Epithelial cell of proximal tubule (primary cell): ENCODE results near the gene TNFRSF11A. TPM values are rescaled to one million over a fixed set of nuclear protein-coding genes. Genes with fewer than 3 reads are reported as not detected.

ENCODE experiments used
- DNase-seq: peaks from one replicate; pipeline ENCODE4 v3.0.0-alpha.2; 2011; ENCODE audit warnings: low read depth
- H3K4me3 ChIP-seq: 2 replicates; pipeline ENCODE4 v1.5.1; 2011; ENCODE audit warnings: low read depth, mild to moderate bottlenecking, low read length
- total RNA-seq: library from RNA; depleted of rRNA; stranded (reverse); fragments of >200 nt; gene quantifications from 2 replicates; pipeline ENCODE4 v1.2.3, GENCODE V29; 2015
- TF ChIP-seq, protein P1 (sequence below): conservative IDR thresholded peaks from 2 replicates; pipeline ENCODE4 v1.5.1; 2012; ENCODE audit warnings: low read depth, mild to moderate bottlenecking, low read length

TNFRSF11A gene
- total RNA-seq, 1 donor from 2014 or later, result 4.2 TPM

DNA sequence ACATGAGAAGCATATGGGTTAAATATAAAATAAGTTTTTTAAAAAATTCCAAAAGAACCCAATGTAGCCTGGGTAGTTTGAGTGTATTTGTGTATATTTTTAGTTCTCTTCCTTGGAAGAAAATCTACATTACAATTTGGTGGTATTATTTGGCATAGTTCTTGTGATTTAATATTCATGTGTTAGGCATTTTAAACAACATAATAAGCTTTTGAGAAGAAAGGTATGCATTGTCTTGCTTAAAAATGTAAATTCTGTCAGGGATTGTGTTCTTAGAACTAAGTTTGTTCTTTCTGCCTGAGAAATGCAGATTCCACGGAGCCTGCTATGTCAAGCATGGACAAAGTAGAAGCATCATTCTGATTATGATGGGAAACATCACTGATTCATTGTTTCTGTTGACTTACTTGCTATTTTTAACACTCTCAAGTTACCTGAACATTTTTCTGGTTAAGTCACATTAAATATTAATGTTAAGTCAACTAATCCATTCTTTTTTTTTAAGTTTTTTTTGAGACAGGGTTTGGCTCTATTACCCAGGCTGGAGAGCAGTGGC lies 49.4 kb downstream of the TNFRSF11A start:
- TF ChIP-seq, protein P1, sequence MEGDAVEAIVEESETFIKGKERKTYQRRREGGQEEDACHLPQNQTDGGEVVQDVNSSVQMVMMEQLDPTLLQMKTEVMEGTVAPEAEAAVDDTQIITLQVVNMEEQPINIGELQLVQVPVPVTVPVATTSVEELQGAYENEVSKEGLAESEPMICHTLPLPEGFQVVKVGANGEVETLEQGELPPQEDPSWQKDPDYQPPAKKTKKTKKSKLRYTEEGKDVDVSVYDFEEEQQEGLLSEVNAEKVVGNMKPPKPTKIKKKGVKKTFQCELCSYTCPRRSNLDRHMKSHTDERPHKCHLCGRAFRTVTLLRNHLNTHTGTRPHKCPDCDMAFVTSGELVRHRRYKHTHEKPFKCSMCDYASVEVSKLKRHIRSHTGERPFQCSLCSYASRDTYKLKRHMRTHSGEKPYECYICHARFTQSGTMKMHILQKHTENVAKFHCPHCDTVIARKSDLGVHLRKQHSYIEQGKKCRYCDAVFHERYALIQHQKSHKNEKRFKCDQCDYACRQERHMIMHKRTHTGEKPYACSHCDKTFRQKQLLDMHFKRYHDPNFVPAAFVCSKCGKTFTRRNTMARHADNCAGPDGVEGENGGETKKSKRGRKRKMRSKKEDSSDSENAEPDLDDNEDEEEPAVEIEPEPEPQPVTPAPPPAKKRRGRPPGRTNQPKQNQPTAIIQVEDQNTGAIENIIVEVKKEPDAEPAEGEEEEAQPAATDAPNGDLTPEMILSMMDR, result no peak
- no peak overlapping the region for H3K4me3 ChIP-seq
- DNase-seq, result no peak

DNA sequence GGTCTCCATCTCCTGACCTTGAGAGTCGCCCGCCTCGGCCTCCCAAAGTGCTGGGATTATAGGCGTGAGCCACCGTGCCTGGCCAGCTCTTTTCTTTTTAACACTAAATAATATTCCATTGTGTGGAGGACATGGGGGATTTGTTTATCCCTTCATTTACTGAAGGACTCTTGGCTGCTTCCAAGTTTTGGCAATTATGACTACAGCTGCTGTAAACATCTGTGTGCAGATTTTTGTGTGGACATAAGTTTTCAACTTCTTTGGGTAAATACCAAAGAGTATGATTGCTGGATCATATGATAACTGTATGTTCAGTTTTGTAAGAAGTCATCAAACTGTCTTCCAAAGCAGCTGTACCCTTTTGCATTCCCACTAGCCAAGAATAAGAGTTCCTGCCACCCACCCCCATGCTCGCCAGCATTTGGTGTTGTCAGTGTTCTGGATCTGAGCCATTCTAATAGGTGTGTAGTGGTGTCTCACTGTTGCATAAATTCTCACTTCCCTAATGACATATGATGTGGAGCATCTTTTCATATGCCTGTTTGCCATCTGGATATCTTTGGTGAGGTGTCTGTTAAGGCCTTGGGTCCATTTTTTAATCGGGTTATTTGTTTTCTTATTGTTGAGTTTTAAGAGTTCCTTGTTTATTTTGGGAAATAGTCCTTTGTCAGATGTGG lies 52.2 kb downstream of the TNFRSF11A start:
- H3K4me3 ChIP-seq, result no peak overlapping the region
- no peak for DNase-seq
- TF ChIP-seq, protein P1, result no peak

DNA sequence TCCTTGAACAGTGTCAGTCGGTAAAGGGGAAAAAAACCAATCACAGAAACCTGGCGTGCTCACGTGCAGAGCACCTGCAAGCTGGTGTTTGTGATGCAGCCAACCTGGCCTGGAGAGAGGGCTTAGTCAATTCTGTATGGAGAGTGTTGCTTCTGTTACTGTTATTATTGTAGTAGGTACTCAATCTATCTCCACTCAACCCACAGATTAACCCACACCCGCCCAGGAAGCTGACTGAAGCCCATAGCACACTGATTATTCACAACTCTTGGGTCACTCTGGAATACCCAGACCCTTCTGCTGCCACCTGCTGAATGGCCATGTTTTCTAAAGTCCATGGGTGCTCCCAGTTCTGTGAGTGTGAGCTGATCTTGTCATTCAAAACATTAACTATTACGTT lies 53.9 kb downstream of the TNFRSF11A start:
- DNase-seq, result no peak
- no peak overlapping the region for H3K4me3 ChIP-seq
- TF ChIP-seq, protein P1, result no peak

DNA sequence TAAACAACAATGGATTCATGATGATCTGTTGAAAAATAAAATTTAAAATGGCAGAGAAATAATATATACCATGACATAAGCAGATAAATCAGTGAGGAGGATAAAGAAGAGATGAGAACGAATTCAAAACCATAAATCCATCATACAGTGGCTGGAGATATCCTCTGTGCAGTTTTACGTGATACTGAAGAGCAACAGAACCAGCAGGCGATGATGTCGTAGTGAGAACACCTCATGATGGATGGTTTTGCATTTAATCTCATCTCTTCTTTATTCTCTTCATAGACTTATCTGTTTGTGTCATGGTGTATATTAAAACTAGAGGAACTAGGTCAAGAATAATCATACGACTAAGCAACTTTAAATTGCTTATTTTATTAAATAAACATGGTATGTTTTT lies 56.3 kb downstream of the TNFRSF11A start:
- TF ChIP-seq, protein P1, result no peak
- no peak for DNase-seq
- H3K4me3 ChIP-seq, result no peak overlapping the region

DNA sequence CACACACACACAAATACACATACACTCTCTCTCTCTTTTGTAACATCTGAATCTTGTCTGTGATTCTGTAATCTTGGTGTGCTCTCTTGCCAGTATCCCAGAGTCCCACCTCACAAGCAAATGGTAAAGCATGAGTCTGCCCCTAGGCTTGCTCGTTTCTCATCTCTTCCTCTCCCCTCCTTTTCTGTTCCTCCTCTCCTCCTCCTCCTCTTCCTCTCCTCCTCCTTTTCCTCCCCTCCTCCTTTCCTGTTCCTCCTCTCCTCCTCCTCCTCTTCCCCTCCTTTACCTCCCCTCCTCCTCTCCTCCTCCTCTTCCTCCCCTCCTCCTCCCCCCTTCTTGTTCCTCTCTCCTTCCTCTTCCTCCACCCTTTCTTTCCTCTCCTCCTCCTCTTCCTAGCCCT lies 59.0 kb downstream of the TNFRSF11A start:
- H3K4me3 ChIP-seq, result peak overlapping the region; percentile 42

DNA sequence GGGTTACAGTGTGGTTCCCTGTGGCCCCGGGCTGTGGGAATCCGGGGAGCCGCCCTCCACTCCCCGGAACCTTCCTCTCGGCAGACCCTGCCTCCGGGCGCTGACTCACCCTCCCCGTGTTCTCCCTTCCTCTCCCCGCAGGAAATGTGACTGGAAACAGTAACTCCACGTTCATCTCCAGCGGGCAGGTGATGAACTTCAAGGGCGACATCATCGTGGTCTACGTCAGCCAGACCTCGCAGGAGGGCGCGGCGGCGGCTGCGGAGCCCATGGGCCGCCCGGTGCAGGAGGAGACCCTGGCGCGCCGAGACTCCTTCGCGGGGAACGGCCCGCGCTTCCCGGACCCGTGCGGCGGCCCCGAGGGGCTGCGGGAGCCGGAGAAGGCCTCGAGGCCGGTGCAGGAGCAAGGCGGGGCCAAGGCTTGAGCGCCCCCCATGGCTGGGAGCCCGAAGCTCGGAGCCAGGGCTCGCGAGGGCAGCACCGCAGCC lies 59.5 kb downstream of the TNFRSF11A start:
- peak overlapping the region; percentile 42 for H3K4me3 ChIP-seq
- no peak for DNase-seq

More for the DNA sequence above, 59.0 kb downstream of the TNFRSF11A start:
- DNase-seq, result no peak
- TF ChIP-seq, protein P1, result no peak

More for the DNA sequence above, 59.5 kb downstream of the TNFRSF11A start:
- TF ChIP-seq, protein P1, result no peak
